HG03097 (cell line): ENCODE data around the gene DPM3.
A peak's percentile ranks its signal among the peaks of the same experiment; 100 is the strongest.
"Not testable (repeated sequence)": the region's sequence is repeated elsewhere in the genome, so short reads cannot be mapped to it uniquely, and the experiment has no call there.

Source experiments
- ATAC-seq: cut with Tn5 transposase; IDR thresholded peaks from one replicate; pipeline ENCODE4 v1.9.1; 2021; ENCODE audit not compliant: unreplicated experiment, low FRiP score

DPM3 gene

GRCh38 chr1:155175927-155176371, 35.6 kb upstream of the DPM3 start:
- ATAC-seq = no peak

DNA sequence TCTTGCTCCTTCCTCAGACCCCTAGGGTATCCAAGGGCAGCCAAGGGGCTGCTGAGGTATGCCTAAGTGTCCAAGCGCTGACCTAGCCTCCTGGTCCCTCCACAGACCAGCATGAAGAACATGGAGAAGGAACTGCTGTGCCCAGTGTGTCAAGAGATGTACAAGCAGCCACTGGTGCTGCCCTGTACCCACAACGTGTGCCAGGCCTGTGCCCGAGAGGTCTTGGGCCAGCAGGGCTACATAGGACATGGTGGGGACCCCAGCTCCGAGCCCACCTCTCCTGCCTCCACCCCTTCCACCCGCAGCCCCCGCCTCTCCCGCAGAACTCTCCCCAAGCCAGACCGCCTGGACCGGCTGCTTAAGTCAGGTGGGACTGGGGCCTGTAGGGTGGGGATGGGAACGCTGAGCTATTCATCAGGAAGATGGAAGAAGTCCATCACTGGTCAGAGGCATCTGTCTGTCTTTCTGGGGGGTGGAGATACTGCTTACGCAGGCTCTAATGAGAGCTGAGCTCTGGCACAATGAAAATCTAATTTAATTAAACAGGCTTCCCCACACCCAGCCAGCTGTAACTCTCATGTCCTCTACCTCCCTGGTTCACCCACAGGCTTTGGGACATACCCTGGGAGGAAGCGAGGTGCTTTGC, 35.1 kb upstream of the DPM3 start:
- ATAC-seq = no peak

DNA sequence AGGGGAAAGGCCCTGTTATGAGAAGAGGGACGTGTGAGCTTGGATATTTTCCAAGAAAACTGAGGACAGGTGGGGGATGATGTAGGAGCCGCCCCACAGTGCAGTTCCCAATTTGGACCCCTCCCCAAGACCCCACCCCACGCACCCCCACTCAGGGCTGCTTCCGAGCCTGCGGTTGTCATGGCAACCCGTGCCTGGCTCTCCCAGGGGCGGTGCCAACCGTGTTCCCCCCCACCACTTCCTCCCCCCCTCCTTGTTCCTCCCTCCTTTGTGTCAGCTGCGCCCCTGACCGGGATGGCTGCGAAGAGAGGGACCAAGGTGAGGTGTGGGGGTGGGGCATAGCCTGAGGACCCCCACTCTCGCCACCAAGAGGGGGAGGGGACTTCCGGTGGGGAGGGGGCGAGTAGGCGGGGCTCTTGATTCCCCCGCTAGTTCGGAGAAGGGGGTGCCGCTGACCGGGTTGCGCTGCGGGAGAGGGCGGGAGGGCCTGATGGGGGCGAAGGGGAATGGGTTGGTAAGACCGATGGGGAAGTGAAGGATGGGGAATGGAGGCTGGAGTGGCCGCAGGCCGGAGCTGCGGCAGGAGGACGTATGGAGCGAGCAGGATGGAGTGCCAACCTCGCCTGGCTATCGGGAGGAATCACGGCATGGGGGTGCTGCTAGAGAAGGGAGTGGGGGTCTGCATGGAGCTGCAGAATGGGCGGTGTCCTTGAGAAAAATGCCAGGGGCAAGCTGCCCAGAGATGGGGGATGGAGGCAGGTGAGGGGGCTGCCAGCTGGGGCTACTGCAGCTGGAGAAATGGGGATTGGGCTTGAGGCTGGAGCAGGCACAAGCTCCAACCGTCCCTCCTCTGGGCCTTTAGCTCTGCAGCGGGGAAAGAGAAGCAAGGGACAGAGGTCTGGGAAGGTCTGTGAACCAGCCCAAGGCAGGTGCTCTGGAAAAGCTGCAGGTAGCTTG, 34.3 kb upstream of the DPM3 start:
- no peak for ATAC-seq

DNA sequence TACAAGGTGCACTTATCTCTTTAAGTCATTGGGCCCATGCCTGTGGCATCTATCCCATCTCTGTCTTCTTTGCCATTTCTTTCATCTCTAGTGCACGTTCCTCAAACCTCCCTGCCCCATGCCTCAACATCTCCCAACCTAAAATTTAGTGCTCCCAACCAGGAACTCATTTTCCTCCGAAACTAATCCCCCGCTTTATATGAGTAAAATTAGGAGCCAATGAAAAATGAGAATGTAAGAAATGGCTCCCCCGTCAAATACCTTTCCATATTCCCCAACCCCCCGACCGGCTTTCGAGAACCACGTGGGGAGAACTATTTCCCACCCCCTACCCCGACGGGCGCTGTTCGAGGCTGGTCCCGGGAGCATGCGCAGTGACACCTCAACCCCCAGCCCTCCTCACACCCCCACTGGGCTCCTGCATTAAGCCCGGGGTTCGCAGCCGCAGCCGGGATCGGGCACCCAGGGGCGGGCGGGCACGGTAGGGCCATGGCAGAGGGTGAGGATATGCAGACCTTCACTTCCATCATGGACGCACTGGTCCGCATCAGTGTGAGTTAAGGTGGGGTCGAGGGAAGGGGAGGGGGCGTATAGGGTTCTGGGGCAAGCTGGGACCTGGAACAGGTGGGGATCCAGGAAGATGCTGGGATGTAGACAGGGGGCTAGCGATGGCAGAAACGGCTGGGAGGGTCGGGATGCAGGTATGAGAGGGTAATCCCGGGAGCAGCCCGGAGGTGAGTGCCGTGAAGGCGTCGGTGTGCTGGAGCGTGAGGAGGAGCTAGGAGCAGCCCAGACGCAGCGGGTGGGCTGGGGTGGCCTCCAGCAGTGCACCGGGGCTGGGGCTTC, 33.4 kb upstream of the DPM3 start, which contains the start of gene TRIM46:
TSS of gene TRIM46 (plus strand) at position 372 of the 846 bp plus-strand sequence. CDS start at position 490, 118 bp downstream.
- no peak for ATAC-seq

DNA sequence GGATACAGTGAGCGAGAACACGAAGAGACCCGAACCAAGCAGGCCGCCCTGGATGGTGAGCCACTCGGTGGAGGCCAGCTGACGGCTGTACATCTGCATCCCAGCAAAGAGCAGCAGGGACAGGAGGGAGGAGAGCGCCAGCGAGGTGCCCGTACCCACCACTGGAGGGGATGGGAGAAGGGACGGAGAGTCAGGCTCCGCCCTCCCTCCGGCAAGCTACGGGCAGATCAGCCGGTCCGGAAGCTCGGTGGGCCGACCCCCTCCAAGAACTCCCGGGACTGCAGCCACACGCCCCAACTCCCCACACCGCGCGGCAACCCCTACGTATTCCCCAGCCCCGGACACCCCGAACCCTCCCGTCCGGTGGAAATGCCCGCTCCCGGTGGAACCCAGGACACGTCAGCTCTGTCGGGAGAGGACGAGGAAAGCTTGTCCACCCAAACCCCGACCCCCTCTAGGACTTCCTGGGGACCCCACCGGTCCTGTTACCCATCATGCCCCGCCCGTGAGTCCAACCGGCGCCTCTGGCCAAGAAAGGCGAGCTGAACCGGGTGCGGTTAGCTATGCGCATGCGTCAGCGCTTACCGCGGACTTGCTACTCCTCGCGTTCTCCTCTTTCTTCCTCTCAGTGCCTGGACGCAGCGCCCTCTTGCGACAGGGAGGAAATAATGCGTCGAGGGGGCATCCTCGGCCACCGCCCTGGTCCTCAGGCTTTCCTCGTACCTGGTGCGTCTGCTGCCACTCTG, 32.6 kb upstream of the DPM3 start, which contains the start of gene KRTCAP2:
TSS of gene KRTCAP2 (minus strand) at position 573 of the 746 bp plus-strand sequence. CDS start at position 493, 80 bp downstream.
- peak; percentile 73 for ATAC-seq

DNA sequence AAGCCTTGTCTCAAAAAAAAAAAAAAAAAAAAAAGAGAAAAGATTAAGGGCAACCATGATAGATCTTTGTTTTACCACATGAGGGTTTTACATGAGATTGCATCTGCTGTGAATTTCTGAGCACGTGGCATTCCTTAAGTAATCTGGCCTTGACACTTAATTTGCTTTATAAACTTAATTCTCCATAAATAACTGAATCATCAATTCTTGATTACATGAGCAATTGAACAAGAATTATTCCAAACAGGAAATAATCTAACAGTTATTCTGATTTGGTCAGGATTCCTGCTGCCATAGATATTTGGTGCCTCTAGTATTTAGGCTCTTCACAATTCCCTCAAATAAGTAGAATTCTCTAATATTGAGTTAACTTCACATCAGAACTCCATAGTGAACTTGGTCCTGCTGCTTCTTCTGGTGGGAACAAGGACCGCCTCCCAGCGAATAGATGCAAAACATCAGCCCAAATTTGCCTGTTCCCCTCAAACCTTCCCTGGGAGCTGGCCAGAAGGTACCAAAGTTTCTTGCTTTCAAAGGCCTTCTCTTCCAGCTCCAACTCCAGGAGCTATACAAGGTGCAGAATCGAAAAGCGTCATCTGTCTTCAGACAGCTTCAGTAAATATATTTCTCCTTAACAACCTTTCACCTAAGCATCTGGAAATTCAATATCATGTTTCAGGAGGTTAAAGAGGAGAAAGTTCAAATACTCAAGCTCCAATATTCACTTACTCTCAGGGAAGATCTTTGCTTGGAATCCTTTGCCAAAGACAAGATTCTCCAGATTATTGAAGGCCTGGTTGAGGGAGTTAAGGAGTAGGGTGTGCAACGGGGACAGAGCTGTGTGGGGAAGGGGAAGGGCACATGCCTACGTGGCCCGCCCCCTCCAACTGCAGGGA, 31.8 kb upstream of the DPM3 start:
- ATAC-seq = no peak

DNA sequence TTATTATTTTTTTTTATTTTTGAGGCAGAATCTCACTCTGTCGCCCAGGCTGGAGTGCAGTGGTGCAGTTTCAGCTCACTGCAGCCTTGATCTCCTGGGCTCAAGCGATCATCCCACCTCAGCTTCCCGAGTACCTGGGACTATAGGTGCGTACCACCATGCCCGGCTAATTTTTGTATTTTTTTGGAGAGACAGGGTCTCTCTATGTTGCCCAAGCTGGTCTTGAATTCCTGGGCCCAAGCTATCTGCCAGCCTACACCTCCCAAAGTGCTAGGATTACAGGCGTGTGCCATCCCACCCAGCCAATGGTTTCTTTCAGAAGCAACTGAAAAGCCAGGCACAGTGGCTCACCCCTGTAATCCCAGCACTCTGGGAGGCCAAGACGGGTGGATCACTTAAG, 30.5 kb upstream of the DPM3 start:
- ATAC-seq = no peak

DNA sequence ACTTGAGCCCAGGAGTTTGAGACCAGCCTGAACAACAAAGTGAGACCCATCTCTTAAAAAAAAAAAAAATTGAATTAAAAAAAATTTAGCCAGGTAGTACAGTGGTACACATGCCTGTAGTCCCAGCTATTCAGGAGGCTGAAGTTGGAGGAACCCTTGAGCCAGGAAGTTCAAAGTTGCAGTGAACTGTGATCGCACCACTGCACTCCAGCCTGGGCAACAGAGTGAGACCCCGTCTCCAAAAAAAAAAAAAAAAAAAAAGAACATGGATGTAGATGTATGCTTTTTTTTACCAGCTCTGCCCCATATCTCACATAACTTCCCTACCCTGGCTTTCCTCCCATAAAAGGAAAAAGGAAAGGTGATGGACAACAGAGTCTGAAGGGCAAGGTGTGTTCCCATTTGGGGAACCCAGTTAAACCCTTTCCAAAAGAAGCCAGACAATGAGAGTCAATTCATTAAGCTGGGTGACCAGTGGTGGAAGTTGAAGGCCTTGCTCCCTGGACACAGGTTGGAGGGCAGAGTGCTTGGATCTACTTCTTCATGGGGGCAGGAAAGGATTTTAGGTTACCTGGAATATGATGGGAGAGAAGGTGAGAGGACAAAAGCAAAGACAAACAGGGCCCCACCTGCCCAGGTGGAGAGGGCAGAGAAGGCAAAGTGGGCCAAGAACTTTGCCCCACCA, 29.9 kb upstream of the DPM3 start:
- no peak for ATAC-seq

GRCh38 chr1:155169541-155169940, 29.2 kb upstream of the DPM3 start:
- ATAC-seq = no peak

GRCh38 chr1:155168456-155169210, 28.3 kb upstream of the DPM3 start:
- no peak for ATAC-seq

- not testable (repeated sequence) for ATAC-seq
These were observed 27.7 kb upstream of the DPM3 start for GRCh38 chr1:155168105-155168445.

GRCh38 chr1:155167166-155168104, 27.1 kb upstream of the DPM3 start:
- no peak for ATAC-seq

- no peak for ATAC-seq
These were observed 26.3 kb upstream of the DPM3 start for GRCh38 chr1:155166471-155167165.

DNA sequence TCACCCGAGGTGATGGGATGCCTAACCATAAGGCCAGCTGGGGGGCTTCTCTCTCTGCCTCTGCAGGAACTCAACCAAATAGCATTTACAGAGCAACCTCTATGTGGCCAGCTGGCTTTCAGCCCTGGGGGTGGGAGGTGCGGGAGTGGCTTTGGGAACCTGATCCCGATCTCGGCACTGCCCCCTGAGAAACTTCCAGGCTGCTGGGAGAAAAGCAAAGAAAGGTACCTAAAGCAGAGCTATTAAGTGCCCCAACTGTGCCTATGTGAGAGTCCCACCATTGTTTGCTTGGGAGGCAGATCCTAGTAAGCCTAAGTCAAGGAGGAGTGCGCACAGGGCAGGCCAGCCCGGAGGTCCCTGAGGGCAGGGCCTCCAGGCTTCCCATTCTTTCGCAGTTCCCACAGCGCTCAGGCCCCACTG, 25.7 kb upstream of the DPM3 start:
- no peak for ATAC-seq

GRCh38 chr1:155164625-155165024, 24.3 kb upstream of the DPM3 start:
- ATAC-seq = not testable (repeated sequence)

GRCh38 chr1:155163785-155164184, 23.5 kb upstream of the DPM3 start:
- ATAC-seq = not testable (repeated sequence)
